B cell (primary cell): ENCODE results near the gene SIRT7.

Source experiments
- EZH2 ChIP-seq: IDR thresholded peaks from 2 replicates; pipeline ENCODE4 v1.6.1; 2012; ENCODE audit warnings: borderline replicate concordance, low read depth, mild to moderate bottlenecking, moderate library complexity, low read length; ENCODE audit not compliant: insufficient read depth, poor library complexity, severe bottlenecking
- TF ChIP-seq, protein P1 (sequence below): fragments of 200-600 bp; IDR thresholded peaks from one replicate; pipeline ENCODE4 v1.8.0; 2022; ENCODE audit warnings: antibody characterized with exemption, mild to moderate bottlenecking

DNA sequence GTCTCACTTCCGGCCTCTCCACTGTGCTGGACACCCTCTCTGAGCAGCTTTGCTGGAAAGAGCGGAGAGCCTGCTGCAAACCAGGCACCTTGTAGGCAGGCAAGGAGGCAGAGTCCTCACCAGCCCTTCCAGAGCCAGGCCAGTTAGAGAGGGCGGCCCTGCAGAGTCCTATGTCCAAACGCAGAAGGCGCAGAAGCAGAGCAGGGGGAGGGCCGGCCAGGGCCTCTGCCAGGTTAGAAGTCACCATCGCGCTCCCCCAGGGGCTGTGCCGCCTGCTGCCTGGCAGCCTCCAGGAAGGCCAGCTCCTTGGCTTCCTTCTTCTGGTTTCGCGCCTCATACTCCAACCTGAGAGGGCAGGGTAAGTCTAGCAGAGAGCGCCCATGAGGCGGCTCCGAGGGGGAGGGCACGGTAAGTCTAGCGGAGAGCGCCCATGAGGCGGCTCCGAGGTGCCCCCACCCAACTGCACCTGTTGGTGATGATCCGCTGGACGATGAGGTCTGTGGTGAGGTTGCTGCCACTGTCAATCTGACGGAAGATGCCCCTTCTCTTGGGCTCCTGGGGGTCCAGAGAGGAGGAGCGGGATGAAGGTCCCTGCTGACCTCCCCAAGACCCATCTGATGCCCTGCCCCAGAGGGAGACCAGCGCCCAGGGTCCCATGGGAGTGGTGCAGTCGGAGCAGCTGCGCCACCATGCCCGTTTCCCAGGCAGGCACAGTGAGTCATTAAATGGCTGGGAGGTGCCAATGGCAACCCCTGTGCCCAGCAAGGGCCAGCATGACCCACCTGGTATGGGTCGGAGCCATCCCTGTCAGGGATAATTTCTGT is 13.2 kb downstream of the SIRT7 start:
- TF ChIP-seq, protein P1, sequence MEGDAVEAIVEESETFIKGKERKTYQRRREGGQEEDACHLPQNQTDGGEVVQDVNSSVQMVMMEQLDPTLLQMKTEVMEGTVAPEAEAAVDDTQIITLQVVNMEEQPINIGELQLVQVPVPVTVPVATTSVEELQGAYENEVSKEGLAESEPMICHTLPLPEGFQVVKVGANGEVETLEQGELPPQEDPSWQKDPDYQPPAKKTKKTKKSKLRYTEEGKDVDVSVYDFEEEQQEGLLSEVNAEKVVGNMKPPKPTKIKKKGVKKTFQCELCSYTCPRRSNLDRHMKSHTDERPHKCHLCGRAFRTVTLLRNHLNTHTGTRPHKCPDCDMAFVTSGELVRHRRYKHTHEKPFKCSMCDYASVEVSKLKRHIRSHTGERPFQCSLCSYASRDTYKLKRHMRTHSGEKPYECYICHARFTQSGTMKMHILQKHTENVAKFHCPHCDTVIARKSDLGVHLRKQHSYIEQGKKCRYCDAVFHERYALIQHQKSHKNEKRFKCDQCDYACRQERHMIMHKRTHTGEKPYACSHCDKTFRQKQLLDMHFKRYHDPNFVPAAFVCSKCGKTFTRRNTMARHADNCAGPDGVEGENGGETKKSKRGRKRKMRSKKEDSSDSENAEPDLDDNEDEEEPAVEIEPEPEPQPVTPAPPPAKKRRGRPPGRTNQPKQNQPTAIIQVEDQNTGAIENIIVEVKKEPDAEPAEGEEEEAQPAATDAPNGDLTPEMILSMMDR: no peak
- no peak for TF ChIP-seq EZH2
